Cardiac fibroblast (primary cell): ENCODE results near the gene RYR3.

Experiments
- DNase-seq, 2 donors: peaks; one replicate each; pipeline versions ENCODE4 v3.0.0 to v3.0.0-alpha.2; 2010; ENCODE audit warnings: low read depth in 2 of 2
- H3K4me3 ChIP-seq, 2 donors: replicated peaks in 1 of 2; 1 replicate in 1 of 2; 2 replicates in 1 of 2; pipeline ENCODE4 v1.5.1; 2011; ENCODE audit warnings: low read depth in 2 of 2, low read length in 2 of 2, mild to moderate bottlenecking in 2 of 2, moderate library complexity in 1 of 2
- CTCF ChIP-seq: IDR thresholded peaks from one replicate; pipeline ENCODE4 v1.5.1; 2011; ENCODE audit warnings: low read depth, mild to moderate bottlenecking, low read length, inconsistent platforms

RYR3 gene

GRCh38 chr15:33655488-33655887 lies 344.7 kb downstream of the RYR3 start:
- DNase-seq, result no peak
- TF ChIP-seq CTCF, result no peak
- no peak overlapping the region for H3K4me3 ChIP-seq

- DNase-seq, result peak in 1 of 2 donors; percentile 5
- TF ChIP-seq CTCF, result no peak
- no peak overlapping the region for H3K4me3 ChIP-seq
Observed at GRCh38 chr15:33656168-33656567, 345.4 kb downstream of the RYR3 start.

GRCh38 chr15:33660151-33660550 lies 349.4 kb downstream of the RYR3 start:
- no peak overlapping the region for H3K4me3 ChIP-seq
- TF ChIP-seq CTCF, result no peak
- no peak for DNase-seq

- no peak overlapping the region for H3K4me3 ChIP-seq
Observed at GRCh38 chr15:33662014-33662413, 351.2 kb downstream of the RYR3 start.

GRCh38 chr15:33664947-33665346 lies 354.2 kb downstream of the RYR3 start:
- no peak for DNase-seq
- H3K4me3 ChIP-seq, result no peak overlapping the region
- no peak for TF ChIP-seq CTCF

More at GRCh38 chr15:33662014-33662413, 351.2 kb downstream of the RYR3 start:
- DNase-seq, result no peak
- TF ChIP-seq CTCF, result no peak

- TF ChIP-seq CTCF, result no peak
- no peak for DNase-seq
- H3K4me3 ChIP-seq, result no peak overlapping the region
Observed at GRCh38 chr15:33670567-33670966, 359.8 kb downstream of the RYR3 start.

GRCh38 chr15:33671456-33671855 lies 360.7 kb downstream of the RYR3 start:
- H3K4me3 ChIP-seq, result no peak overlapping the region
- no peak for TF ChIP-seq CTCF
- no peak for DNase-seq
